WTC11 (cell line): ENCODE results near the gene RAP2B.

Experiments used
- CDX4 ChIP-seq: fragments of 250-450 bp; sonication (Bioruptor Pico); IDR thresholded peaks from 2 replicates; pipeline ENCODE4 v1.9.0; 2021; ENCODE audit warnings: moderate library complexity, mild to moderate bottlenecking, inconsistent platforms, borderline replicate concordance
- CREM ChIP-seq: sonication (generic); formaldehyde crosslinking; IDR thresholded peaks from 2 replicates; pipeline ENCODE4 v1.8.1; 2022; ENCODE audit warnings: mild to moderate bottlenecking, missing genetic modification reagents, moderate library complexity
- CTCF ChIP-seq: fragments of 200-600 bp; IDR thresholded peaks from 2 replicates; pipeline ENCODE4 v1.8.0; 2022; ENCODE audit warnings: antibody characterized with exemption
- E2F1 ChIP-seq: sonication (generic); formaldehyde crosslinking; IDR thresholded peaks from 2 replicates; pipeline ENCODE4 v1.8.0; 2022; ENCODE audit warnings: mild to moderate bottlenecking, missing genetic modification reagents
- NFE2L1 ChIP-seq: sonication (generic); formaldehyde crosslinking; IDR thresholded peaks from 2 replicates; pipeline ENCODE4 v1.8.1; 2023; ENCODE audit warnings: missing genetic modification reagents
- ZBTB21 ChIP-seq: sonication (generic); formaldehyde crosslinking; IDR thresholded peaks from 2 replicates; pipeline ENCODE4 v1.8.1; 2023; ENCODE audit warnings: mild to moderate bottlenecking, missing genetic modification reagents, borderline replicate concordance

- TF ChIP-seq CDX4 (CRISPR knock-in tag): no peak
- TF ChIP-seq CTCF: no peak
- TF ChIP-seq E2F1 (CRISPR knock-in tag): no peak
- no peak for TF ChIP-seq CREM (CRISPR knock-in tag)
- TF ChIP-seq ZBTB21 (CRISPR knock-in tag): no peak
- TF ChIP-seq NFE2L1: no peak
These were observed 727 bp downstream of the RAP2B start for GRCh38 chr3:153162513-153163392.
